Chondrocyte (in vitro differentiated cells): ENCODE data around the gene EHBP1. TPM values are rescaled to one million over a fixed set of nuclear protein-coding genes. Genes with fewer than 3 reads are reported as not detected.

Source experiments
- DNase-seq: peaks from one replicate; pipeline ENCODE4 v3.0.0; 2021; ENCODE audit warnings: mixed read lengths, low spot score
- H3K27ac Mint-ChIP-seq: one replicate; pipeline ENCODE4 v1.8.0; 2021; ENCODE audit warnings: mild to moderate bottlenecking, moderate library complexity, mixed read lengths; ENCODE audit not compliant: unreplicated experiment
- H3K27me3 Mint-ChIP-seq: 2 replicates; pipeline ENCODE4 v1.8.0; 2021; ENCODE audit warnings: low read depth, mixed read lengths
- H3K36me3 Mint-ChIP-seq: 2 replicates; pipeline ENCODE4 v1.8.0; 2021; ENCODE audit warnings: low read depth, mixed read lengths
- H3K4me1 Mint-ChIP-seq: 2 replicates; pipeline ENCODE4 v1.8.0; 2021; ENCODE audit warnings: low read depth, mild to moderate bottlenecking, mixed read lengths
- H3K4me3 Mint-ChIP-seq: one replicate; pipeline ENCODE4 v1.8.0; 2021; ENCODE audit warnings: mild to moderate bottlenecking, moderate library complexity, mixed read lengths; ENCODE audit not compliant: unreplicated experiment
- H3K9me3 Mint-ChIP-seq: 2 replicates; pipeline ENCODE4 v1.8.0; 2021; ENCODE audit warnings: low read depth, mixed read lengths
- total RNA-seq: library from RNA; stranded (reverse); gene quantifications from 3 replicates; pipeline ENCODE4 v1.2.1, GENCODE V29; 2021
- TF ChIP-seq, protein P1 (sequence below): fragments of 200-600 bp; sonication (generic); IDR thresholded peaks from 2 replicates; pipeline ENCODE4 v1.5.0; 2021; ENCODE audit warnings: antibody characterized with exemption, mild to moderate bottlenecking, moderate library complexity

The EHBP1 gene
- total RNA-seq, 1 donor from 2014 or later = 48.6 TPM

GRCh38 chr2:63007813-63008458, 302.4 kb downstream of the EHBP1 start:
- TF ChIP-seq, protein P1, sequence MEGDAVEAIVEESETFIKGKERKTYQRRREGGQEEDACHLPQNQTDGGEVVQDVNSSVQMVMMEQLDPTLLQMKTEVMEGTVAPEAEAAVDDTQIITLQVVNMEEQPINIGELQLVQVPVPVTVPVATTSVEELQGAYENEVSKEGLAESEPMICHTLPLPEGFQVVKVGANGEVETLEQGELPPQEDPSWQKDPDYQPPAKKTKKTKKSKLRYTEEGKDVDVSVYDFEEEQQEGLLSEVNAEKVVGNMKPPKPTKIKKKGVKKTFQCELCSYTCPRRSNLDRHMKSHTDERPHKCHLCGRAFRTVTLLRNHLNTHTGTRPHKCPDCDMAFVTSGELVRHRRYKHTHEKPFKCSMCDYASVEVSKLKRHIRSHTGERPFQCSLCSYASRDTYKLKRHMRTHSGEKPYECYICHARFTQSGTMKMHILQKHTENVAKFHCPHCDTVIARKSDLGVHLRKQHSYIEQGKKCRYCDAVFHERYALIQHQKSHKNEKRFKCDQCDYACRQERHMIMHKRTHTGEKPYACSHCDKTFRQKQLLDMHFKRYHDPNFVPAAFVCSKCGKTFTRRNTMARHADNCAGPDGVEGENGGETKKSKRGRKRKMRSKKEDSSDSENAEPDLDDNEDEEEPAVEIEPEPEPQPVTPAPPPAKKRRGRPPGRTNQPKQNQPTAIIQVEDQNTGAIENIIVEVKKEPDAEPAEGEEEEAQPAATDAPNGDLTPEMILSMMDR = no peak
- DNase-seq = no peak
- Mint-ChIP-seq H3K4me3 (no peak overlapping the region), H3K36me3 (peaks cover 7% of the 10 kb centered on the region), H3K27ac (no peak overlapping the region), H3K9me3 (no peaks in the 10 kb centered on the region), H3K27me3 (no peaks in the 10 kb centered on the region), H3K4me1 (peaks cover 3% of the 10 kb centered on the region)

DNA sequence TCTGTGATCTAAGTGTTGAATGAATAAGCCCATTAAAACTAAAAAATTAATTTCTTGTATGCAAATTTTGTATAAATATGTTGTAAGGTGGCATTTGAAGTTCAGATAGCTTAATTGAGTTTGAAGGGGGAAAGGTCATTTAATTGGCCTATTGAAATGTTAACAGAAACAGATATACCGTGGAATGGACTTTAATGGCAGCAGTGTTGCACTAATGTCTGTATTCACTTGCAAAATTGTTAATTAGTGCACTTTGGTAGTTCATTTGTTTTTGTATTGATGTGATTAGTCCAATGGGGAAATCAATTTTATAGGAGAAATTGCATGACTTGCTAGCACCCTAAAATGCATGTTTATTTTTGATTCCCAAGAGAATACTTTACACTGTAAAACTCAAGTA, 303.3 kb downstream of the EHBP1 start:
- no peak overlapping the region for H3K27ac Mint-ChIP-seq
- H3K27me3 Mint-ChIP-seq = no peaks in the 10 kb centered on the region
- no peak for DNase-seq
- H3K9me3 Mint-ChIP-seq = no peaks in the 10 kb centered on the region
- H3K36me3 Mint-ChIP-seq = peaks cover 7% of the 10 kb centered on the region
- peaks cover 3% of the 10 kb centered on the region for H3K4me1 Mint-ChIP-seq
- H3K4me3 Mint-ChIP-seq = no peak overlapping the region
- TF ChIP-seq, protein P1 = no peak

DNA sequence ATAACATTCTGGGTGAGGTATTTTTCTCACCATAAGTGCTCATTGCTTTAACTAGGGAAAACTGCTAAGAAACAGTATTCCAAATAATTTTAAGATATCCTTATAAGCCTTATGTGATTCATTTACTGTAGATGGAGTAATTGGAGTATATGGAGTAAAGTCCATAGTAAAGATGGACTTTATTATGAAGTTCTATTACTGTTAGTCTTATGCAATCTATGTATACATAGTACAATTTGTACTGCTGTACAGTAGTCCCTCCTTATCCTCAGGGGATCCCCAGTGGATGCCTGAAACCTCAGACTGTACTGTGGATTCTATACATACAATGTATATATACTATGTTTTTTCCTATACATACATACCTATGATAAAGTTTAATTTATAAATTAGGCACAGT, 304.0 kb downstream of the EHBP1 start:
- no peak for DNase-seq
- no peaks in the 10 kb centered on the region for H3K9me3 Mint-ChIP-seq
- H3K36me3 Mint-ChIP-seq = peaks cover 5% of the 10 kb centered on the region
- H3K27ac Mint-ChIP-seq = no peak overlapping the region
- H3K4me3 Mint-ChIP-seq = no peak overlapping the region
- H3K4me1 Mint-ChIP-seq = peaks cover 3% of the 10 kb centered on the region
- no peaks in the 10 kb centered on the region for H3K27me3 Mint-ChIP-seq
- TF ChIP-seq, protein P1 = no peak

- no peaks in the 10 kb centered on the region for H3K27me3 Mint-ChIP-seq
- H3K4me3 Mint-ChIP-seq = no peak overlapping the region
- peaks cover 3% of the 10 kb centered on the region for H3K36me3 Mint-ChIP-seq
- TF ChIP-seq, protein P1 = no peak
- H3K27ac Mint-ChIP-seq = no peak overlapping the region
- DNase-seq = no peak
- no peaks in the 10 kb centered on the region for H3K9me3 Mint-ChIP-seq
- peaks cover 3% of the 10 kb centered on the region for H3K4me1 Mint-ChIP-seq
These were observed 307.0 kb downstream of the EHBP1 start for GRCh38 chr2:63012541-63012940.

DNA sequence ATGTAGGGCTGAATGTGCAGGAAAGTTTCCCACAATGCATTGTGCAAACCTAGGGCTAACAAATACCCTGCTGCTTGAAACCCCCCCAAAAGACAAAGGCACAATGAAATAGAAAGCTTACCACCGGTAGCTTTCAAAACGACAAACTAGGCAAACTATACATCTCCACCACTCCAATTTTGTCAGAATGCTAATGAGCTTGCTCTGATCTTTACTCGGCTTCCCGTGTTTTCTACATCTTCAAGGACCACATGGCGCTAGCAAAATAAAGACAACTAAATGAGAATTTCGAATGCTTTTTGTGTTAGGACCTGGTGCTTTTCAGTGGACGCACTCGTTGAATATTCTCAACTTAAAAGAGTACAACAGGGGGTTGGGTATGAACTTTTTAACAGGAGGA, 307.9 kb downstream of the EHBP1 start:
- Mint-ChIP-seq H3K36me3 (peaks cover 3% of the 10 kb centered on the region), H3K4me1 (peaks cover 3% of the 10 kb centered on the region), H3K27ac (no peak overlapping the region), H3K9me3 (no peaks in the 10 kb centered on the region), H3K27me3 (no peaks in the 10 kb centered on the region), H3K4me3 (no peak overlapping the region)
- DNase-seq = no peak
- TF ChIP-seq, protein P1 = no peak
